Nucleus accumbens (tissue), 56 donors: ENCODE results near the gene ZNF385B.
A peak's percentile ranks its signal among the peaks of the same experiment; 100 is the strongest.

ENCODE experiments used
- DNase-seq, 56 donors: peaks; one replicate each; lab custom pipeline; 2025; lab: John Stamatoyannopoulos, UW

ZNF385B gene

DNA sequence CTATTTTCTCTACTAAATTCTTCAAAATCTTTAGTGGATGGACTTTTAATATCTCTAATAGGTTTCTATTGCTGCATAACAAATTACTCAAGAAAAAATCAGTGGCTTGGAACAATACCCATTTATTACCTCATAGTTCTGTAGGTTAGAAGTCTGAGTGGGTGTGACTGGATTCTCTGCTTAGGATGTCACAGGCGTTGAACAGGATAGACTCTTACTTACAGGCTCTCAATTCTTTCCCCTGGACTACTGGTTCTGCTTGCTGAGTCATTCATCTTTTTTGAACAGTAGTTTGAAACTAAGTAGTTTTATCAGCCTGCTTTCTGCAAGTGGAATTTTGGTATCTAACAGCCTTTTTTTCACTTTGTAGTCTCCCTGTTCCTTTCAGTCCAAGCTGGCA, 265.4 kb downstream of the ZNF385B start:
- DNase-seq = no peak

DNA sequence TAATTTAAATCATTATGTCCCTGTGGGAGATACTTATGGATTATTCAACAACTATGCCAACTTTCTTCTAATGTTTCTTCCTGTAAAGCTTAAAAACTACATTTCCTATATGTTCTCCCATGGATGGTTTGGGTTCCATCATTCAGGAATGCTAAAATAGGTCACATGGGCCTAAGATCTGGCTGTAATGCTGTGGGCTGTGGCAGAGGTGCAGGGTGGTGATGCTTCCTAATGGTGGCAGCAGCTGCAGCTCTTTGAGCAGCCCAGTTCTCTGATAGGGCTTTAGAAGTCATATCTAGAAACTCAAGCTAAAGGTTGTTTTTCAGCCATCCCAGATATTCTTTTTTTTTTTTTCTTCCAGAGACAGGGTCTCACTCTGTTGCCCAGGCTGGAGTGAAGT, 266.1 kb downstream of the ZNF385B start:
- DNase-seq = no peak

GRCh38 chr2:179594268-179595112, 266.9 kb downstream of the ZNF385B start:
- no peak for DNase-seq

DNA sequence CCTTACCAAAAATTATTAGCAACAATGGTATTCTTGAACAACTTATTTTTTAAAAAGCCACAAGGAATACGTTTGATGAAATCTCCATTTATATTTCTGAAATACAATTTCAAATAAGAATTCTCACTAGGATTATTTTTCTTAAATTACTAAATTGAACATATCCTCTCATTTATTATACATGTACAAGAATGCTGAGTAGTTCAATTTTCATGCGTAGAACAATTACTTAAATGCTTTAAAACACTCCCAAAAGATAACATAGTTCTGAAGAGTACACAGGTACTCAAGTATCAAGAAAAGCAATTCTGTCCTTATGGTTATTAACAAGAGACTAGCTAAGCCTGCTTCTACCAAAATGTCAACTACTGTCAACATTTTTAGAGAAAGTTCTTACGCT, 268.1 kb downstream of the ZNF385B start:
- DNase-seq = no peak

GRCh38 chr2:179592167-179592936, 269.1 kb downstream of the ZNF385B start:
- no peak for DNase-seq

DNA sequence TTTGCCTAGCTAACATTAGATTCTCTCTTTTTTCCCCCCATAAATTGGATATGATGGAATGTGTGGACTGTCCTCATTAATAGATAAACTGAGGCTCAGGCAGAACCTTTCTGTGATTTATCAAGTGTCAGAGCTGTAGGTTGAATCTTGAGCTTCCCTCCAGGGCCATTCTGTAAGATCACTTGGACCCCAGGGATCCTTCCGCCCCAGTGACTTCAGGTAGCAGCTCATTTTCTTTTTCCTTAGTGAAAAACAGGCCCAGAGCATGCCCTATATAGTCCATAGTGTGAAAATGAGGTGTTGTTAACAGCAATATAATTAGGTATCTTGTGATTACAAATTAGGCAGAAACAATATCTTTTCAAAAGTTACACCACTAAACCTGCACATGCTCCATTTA, 269.7 kb downstream of the ZNF385B start:
- DNase-seq = no peak

- DNase-seq = no peak
Observed at GRCh38 chr2:179588486-179589145, 272.8 kb downstream of the ZNF385B start.

GRCh38 chr2:179584760-179585159, 276.7 kb downstream of the ZNF385B start:
- no peak for DNase-seq

- DNase-seq = peak in 1 of 56 donors; percentile 1
Observed at GRCh38 chr2:179581605-179582004, 279.8 kb downstream of the ZNF385B start.

DNA sequence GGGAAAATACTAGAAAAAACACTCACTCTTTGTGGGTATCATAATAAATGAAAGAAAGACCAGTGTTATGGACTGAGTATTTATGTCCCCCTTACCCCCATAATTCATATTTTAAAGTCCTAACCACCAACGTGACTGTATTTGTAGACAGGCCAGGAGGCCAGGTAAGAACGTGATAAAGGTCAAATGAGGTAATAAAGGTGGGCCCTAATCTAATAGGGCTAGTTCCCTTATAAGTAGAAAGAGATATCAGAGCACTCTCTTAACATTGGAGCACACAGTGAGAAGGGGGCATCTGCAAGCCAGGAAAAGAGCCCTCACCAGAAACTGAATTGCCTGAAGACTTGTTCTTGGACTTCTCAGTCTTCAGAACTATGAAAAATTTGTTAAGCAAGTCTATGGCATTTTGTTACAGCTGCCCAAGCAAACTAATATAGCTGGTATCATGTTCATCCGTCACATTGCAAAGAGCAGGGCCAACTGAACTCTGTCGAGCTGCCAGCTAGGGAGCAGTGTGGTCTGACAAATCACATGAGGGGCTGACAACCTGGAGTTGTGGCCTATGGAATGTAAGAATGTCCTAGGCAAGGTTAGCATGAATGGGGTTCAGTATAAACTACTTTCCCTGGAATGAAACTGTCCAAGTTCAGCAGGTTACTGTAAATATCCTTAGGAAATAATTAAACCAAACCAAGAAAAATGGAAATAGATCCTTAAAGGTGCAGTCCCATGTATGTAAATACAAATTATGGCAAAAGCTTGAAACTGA, 280.9 kb downstream of the ZNF385B start:
- DNase-seq = no peak

DNA sequence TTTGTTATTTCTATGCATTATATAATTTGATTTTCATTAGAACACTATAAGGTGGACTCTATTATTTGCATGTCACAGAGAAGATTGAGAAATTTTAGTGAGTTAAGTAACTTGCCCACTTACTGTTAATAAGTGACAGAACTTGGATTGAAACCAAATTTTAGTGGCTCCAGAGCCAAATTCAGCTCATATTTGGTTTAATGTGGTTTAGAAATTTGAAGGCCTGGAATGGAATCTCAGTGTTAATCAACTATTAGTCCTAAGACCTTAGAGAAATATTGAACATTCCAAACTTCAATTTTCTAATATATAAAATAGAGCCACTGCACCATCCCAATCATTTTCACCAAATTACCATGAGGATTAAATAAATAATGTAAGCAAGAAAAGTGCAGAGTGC, 281.6 kb downstream of the ZNF385B start:
- DNase-seq = no peak

- no peak for DNase-seq
Observed at GRCh38 chr2:179578171-179578916, 283.1 kb downstream of the ZNF385B start.

GRCh38 chr2:179574061-179574519, 287.3 kb downstream of the ZNF385B start:
- DNase-seq = no peak

DNA sequence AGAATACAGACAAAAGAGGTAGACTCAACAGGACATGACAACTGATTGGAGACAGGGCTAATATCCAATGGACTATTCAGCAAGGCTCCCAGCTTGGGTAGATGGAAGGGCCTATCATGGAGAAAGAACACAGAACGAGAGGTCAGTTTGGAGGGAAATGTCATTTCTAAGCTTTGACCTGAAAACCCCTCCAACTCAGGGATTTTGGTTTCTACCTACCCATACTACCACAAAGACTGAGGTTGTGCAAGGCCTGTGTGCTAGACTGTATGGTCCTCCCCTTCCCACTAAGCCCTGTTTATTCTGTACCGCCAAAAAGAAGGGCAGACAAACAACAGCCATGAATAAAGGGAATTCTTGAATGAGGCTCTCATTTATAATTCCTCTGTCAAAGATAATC, 288.9 kb downstream of the ZNF385B start:
- no peak for DNase-seq

DNA sequence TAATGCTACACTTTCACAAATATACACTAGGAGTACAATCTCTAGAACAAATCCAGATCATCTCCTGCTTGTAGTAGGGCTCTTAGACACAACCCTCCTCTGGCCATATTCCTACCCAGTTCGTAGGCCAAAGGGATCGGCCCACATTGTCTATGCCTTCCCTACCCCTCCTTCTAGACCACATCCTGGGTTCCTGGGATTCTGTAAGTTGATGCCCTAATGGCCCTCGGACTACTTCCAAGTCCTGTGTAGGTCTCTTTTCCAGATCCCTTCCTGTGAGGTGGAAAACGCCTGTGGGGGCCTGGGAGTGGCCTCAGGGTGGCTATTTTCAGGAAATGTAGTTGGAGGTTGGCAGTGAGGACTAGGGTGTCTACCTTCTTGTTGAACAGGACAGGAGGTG, 289.7 kb downstream of the ZNF385B start:
- DNase-seq = no peak

GRCh38 chr2:179571252-179571651, 290.2 kb downstream of the ZNF385B start:
- no peak for DNase-seq

- DNase-seq = no peak
Observed at GRCh38 chr2:179569831-179570233, 291.6 kb downstream of the ZNF385B start.

DNA sequence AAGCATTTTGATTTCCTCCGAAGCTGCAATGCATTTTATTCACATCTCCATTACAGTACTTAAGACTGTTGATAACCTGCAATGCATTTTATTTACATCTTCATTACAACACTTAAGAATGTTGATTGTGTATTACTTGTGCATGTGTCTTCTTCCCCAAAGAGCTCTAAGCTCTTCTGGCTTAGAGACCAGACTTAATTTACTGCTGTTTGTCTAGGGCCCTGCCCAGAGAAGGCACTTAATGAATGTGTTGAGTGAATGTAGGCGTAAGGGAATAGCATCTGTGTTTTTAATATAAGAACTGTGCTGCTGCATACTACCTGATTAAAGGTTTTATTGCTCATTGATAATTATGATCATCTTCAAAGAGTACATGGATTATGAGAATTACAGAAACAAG, 295.6 kb downstream of the ZNF385B start:
- DNase-seq = no peak

- DNase-seq = no peak
Observed at GRCh38 chr2:179562330-179562885, 299.0 kb downstream of the ZNF385B start.
